BE2C (cell line): ENCODE data around the gene ITGB1BP1.
A peak's percentile ranks its signal among the peaks of the same experiment; 100 is the strongest.

ENCODE experiments used
- DNase-seq: peaks from one replicate; pipeline ENCODE4 v3.0.0-alpha.2; 2020
- H3K27me3 ChIP-seq: fragments of 250-450 bp; sonication (Bioruptor Pico); 2 replicates; pipeline ENCODE4 v1.5.1; 2020; ENCODE audit warnings: mild to moderate bottlenecking
- H3K36me3 ChIP-seq: fragments of 250-450 bp; sonication (Bioruptor Pico); 2 replicates; pipeline ENCODE4 v1.5.1; 2020; ENCODE audit warnings: mild to moderate bottlenecking
- H3K4me1 ChIP-seq: fragments of 250-450 bp; sonication (Bioruptor Pico); 2 replicates; pipeline ENCODE4 v1.5.1; 2020
- H3K4me3 ChIP-seq: 2 replicates; pipeline ENCODE4 v1.5.1; 2011; ENCODE audit warnings: low read depth, low read length
- H3K9me3 ChIP-seq: fragments of 250-450 bp; sonication (Bioruptor Pico); 2 replicates; pipeline ENCODE4 v1.5.1; 2020
- TF ChIP-seq, protein P1 (sequence below): IDR thresholded peaks from 2 replicates; pipeline ENCODE4 v1.5.1; 2012; ENCODE audit warnings: mild to moderate bottlenecking, low read depth, low read length

Gene ITGB1BP1

DNA sequence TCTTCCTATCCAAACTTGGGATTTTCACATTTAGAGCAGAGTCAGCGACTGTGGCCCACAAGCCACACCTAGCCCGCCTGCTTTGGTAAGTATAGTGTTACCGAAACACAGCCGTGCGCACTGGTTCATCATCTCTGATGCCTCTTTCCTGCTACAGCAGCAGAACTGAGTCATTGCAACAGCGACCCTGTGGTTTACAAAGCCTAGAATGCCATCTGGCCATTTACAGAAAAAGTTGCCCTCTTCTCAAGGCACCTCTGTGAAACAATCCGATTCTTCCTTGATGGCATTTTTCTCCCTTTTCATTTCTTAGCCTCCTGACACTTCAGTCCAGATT is 40.3 kb upstream of the ITGB1BP1 start:
- DNase-seq = no peak
- peaks cover 21% of the 10 kb centered on the region for H3K36me3 ChIP-seq
- H3K4me1 ChIP-seq = no peaks in the 10 kb centered on the region
- no peaks in the 10 kb centered on the region for H3K27me3 ChIP-seq
- no peaks in the 10 kb centered on the region for H3K9me3 ChIP-seq
- no peak overlapping the region for H3K4me3 ChIP-seq
- TF ChIP-seq, protein P1, sequence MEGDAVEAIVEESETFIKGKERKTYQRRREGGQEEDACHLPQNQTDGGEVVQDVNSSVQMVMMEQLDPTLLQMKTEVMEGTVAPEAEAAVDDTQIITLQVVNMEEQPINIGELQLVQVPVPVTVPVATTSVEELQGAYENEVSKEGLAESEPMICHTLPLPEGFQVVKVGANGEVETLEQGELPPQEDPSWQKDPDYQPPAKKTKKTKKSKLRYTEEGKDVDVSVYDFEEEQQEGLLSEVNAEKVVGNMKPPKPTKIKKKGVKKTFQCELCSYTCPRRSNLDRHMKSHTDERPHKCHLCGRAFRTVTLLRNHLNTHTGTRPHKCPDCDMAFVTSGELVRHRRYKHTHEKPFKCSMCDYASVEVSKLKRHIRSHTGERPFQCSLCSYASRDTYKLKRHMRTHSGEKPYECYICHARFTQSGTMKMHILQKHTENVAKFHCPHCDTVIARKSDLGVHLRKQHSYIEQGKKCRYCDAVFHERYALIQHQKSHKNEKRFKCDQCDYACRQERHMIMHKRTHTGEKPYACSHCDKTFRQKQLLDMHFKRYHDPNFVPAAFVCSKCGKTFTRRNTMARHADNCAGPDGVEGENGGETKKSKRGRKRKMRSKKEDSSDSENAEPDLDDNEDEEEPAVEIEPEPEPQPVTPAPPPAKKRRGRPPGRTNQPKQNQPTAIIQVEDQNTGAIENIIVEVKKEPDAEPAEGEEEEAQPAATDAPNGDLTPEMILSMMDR = no peak

DNA sequence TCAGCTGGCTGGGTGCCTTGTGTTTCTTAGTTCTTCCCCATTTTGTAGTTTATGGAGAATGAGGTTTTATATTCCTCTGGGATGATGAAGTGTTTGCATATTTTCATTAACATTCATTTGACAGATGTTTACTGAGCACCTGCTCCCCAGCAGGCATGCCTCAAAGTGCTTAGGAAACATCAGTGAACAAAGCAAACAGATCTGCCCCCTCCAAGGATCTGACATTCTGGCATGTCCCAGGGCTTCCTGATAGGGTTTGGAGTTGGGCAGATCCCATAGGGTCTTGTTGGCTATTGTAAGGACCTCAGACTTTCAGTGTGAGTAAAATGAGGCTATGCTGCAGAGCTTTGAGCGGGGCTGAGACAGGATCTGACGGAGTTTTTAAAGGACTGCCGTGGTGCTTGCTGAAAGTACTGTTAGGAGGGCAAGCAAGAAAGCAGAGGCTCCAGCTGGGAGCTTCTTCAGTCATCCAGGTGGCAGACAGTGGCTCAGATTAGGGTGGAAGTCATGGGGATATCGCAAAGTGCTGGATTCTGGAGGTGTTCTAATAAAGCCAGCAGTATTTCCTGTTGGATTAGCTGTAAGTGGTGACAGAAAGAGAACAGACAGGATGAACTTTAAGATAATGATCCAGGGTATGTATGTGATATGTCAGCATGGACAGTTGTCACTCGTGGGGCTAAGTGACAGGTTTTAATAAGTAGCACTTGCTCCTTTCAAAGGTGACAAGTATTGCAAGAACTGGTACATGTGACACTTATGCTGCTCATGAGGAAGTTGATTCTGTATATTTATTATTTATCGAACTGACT is 39.8 kb upstream of the ITGB1BP1 start:
- TF ChIP-seq, protein P1 = no peak
- no peak overlapping the region for H3K4me3 ChIP-seq
- no peaks in the 10 kb centered on the region for H3K4me1 ChIP-seq
- H3K36me3 ChIP-seq = peaks cover 22% of the 10 kb centered on the region
- no peaks in the 10 kb centered on the region for H3K27me3 ChIP-seq
- H3K9me3 ChIP-seq = no peaks in the 10 kb centered on the region
- DNase-seq = no peak

DNA sequence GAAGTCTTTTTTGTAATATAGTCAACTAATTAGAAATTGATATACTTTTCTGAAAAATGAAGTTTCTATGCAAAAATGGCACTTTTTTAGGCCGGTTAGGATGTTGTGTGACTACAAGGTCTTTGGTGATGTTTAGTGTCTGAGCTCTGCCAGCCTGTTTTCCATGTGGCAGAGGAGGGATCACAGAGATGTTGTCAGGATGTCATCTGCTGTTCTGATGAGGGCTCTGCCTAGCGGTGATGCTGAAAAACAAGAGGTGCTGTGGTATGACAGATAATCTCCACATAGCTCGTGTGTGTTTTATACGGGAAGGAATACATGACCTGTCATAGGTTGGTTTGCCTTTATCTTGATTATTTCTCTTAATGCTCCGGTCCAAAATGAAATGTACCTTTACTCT is 39.0 kb upstream of the ITGB1BP1 start:
- Histone ChIP-seq H3K4me1 (no peaks in the 10 kb centered on the region), H3K27me3 (no peaks in the 10 kb centered on the region), H3K4me3 (no peak overlapping the region), H3K9me3 (no peaks in the 10 kb centered on the region), H3K36me3 (peaks cover 23% of the 10 kb centered on the region)
- DNase-seq = peak; percentile 41
- TF ChIP-seq, protein P1 = no peak

DNA sequence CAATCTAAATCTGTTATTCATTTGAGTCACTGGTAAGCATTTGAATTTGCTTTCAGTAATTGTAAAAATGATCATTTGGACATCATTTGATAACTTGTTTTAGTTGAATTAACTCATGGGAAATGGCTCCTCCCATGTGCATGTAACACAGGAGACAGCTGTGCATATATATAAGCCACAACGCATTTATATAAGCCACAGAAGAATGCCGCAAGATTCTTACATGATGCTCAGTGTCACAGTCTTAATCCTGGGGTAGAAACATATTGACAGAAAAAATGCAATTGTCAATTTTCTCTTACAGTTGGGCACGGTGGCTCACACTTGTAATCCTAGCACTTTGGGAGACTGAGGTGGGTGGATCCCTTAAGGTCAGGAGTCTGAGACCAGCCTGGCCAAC is 37.8 kb upstream of the ITGB1BP1 start:
- TF ChIP-seq, protein P1 = no peak
- Histone ChIP-seq H3K4me1 (no peaks in the 10 kb centered on the region), H3K27me3 (no peaks in the 10 kb centered on the region), H3K36me3 (peaks cover 26% of the 10 kb centered on the region), H3K9me3 (no peaks in the 10 kb centered on the region), H3K4me3 (no peak overlapping the region)
- no peak for DNase-seq

DNA sequence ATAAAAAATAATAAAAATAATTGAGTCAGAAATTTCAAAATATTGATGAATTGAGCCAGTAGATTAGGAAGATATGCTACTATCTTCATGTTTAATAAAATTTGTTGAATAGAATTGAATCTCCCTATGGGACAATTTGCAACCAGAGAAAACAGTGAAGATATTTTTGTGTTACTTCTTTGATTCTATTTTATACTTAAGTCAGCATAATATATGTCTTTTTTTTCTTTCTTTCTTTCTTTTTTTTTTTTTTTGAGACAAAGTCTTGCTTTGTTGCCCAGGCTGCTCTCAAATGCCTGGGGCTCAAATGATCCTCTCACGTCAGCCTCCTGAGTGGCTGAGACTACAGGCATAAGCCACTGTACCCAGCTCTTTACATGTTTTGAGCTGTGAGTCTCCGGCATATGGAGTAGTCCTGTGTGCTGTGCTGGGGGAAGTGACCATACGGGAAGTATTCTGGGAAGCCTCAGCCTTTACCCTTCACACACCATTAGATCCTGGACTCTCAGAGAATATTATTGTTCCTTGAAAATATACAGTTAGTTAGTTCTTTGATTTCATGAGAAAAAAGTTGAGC is 37.2 kb upstream of the ITGB1BP1 start:
- DNase-seq = no peak
- TF ChIP-seq, protein P1 = no peak
- peaks cover 27% of the 10 kb centered on the region for H3K36me3 ChIP-seq

DNA sequence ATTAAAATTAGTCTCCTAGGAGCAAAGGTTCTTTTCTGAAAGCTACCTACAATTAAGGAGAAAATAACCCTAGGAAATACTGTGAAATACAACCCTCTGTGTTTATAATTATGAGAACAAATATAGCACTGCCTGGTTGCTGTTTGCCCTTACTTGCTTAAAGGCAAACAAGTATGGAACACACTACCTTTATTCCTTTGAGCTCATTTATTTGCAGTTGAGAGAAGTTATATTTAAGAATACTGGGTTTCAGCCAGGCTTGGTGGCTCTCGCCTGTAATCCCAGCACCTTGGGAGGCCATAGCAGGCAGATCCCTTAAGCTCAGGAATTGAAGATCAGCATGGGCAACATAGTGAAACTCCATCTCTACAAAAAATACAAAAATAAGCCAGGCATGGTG is 27.9 kb upstream of the ITGB1BP1 start:
- H3K4me3 ChIP-seq = no peak overlapping the region
- TF ChIP-seq, protein P1 = no peak
- peaks cover 53% of the 10 kb centered on the region for H3K36me3 ChIP-seq
- H3K4me1 ChIP-seq = no peaks in the 10 kb centered on the region
- no peak for DNase-seq
- no peaks in the 10 kb centered on the region for H3K27me3 ChIP-seq
- no peaks in the 10 kb centered on the region for H3K9me3 ChIP-seq

More for the DNA sequence above, 37.2 kb upstream of the ITGB1BP1 start:
- Histone ChIP-seq H3K27me3 (no peaks in the 10 kb centered on the region), H3K4me3 (no peak overlapping the region), H3K9me3 (no peaks in the 10 kb centered on the region), H3K4me1 (no peaks in the 10 kb centered on the region)
